GM18517 (cell line): ENCODE measurements around the gene UNC93A.
"Not testable (repeated sequence)": the region's sequence is repeated elsewhere in the genome, so short reads cannot be mapped to it uniquely, and the experiment has no call there.

Experiments used
- ATAC-seq: cut with Tn5 transposase; IDR thresholded peaks from one replicate; pipeline ENCODE4 v1.9.1; 2021; ENCODE audit warnings: mild to moderate bottlenecking, moderate library complexity; ENCODE audit not compliant: unreplicated experiment

The UNC93A gene

DNA sequence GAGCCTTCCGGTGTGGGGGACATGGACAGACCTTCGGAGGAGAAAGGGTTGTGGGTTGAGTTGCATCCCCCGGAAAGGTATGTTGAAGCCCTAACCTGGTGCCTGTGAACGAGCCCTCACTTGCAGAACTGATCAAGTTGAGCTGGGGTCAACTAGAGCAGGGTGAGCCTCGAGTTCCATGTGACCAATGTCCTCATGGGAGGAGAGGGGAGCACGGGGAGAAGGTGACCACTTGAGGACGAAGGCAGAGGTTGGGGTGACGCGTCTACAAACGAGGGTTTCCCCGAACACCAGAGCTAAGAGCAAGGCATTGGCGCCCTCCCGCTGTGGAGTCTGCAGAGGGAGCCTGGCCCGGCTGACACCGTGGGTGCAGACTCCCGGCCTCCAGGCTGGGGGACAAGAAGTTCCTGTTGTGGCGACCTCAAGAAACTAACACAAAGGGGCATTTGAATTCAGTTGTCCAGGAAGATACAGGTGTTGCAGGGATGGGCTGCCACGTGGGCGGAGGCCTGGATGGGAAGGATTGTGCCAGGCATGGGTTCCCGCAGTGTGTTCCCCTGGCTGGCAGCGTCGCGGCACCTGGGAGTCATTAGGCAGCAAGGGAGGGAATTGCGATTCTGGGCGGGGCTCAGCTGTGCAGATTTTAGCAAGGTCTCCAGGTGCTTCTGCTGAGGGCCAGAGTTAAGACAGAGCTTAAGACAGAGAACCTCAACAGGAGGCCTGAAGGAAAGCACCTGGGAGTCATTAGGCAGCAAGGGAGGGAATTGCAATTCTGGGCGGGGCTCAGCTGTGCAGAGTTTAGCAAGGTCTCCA, 20.4 kb upstream of the UNC93A start:
- no peak for ATAC-seq

DNA sequence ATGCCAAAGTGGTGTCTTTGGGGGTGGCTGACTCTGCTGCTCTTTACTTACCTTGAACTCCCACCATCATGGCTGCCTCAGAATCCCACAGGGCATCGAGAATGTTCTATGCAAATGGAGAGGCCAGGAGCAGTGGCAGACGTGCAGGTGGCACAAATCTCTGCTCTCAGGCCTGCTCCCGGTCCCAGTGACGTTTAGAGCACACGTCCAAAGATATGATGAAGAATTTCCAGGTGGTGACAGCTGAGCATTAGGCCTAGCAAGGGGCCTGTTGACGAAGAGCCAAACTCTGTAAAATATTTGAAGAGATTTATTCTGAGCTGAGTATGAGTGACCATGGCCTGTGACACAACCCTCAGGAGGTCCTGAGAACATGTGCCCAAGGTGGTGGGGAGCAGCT, 19.0 kb upstream of the UNC93A start:
- ATAC-seq: no peak

DNA sequence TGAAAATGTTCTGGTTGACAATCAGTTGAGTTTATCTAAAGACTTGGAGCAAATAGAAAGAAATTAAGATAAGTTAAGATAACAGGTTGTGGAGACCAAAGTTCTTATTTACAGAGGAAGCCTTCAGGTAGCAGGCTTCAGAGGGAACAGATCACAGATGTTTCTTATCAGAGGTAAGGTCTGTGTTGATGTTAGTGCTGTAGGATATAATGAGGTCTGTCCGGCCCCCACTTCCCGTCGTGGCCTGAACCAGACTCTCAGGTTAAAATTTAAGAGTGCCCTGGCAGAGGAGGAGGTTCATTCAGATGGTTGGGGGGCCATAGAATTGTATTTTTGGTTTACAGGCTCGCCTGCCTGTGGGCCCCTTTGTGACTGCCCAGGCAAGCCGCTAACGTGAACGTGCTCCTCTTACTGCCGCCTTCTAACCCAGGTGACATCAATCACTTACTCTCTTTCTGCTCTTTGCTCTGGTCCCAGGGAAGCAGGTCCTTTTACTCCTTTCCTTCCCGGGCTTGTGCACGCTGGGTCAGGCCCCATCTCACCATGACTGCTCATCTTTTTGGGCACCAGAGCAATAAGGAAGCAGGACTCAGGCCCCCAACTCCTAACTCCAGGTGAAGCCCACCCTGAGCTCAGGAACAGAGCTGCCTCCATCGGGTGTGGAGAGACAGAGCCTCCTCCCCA, 18.3 kb upstream of the UNC93A start:
- no peak for ATAC-seq

DNA sequence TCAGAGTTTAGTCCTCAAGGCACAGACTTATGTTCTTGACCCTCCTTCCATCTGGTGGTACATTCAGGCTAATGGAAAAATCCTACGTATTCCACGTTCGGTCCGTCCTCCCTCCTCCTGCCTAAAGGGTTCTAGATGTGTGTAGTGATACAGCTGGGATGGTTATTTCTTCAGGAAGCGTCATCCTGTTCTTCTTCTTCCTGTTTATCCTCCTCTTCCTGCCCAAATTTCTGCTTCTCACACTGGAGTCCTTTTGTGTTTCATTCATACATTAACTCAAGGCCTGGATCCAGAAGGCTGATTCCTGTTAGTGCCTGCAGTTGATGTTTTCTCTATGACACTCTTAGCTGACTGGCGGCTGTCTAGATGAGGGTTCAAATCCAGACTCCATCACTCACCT, 16.8 kb upstream of the UNC93A start:
- ATAC-seq: no peak

DNA sequence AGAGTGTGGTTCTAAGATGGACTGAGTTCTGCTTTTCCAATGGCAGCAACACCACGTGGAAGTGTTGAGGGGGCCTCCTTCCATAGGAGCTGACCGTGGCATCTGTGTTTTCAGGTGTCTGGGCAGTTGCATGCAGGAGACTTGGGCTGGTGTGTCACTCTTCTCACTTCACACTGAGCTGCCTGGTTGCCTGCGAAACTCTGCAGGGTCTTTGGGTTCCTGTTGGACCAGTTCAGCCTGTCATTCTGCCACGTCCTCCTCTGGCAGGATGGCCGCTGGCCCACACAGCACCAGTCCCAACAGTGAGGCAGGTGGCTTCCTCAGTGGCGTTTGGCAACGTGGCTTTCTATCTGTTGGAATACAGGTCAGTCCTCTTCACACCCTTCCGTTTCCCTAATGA, 16.1 kb upstream of the UNC93A start:
- no peak for ATAC-seq

DNA sequence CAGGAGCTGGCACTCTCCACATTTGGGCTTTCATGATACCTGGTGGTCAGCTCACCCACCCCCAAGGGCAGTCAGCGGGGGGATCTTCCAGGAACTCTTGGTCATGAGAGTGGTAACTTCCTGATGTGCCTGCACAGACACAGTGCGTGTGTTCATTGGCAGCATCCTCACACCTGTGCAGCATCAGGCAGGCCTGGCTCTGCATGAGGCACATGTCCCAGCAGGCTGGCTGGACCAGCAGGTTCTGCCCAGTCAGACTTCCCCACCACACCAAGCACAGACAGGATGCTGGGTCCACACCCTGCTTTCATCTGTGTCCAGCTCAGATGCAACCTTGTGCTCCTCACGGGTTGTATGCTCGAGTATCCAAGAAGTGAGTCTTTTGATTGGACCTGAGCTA, 15.7 kb upstream of the UNC93A start:
- no peak for ATAC-seq

DNA sequence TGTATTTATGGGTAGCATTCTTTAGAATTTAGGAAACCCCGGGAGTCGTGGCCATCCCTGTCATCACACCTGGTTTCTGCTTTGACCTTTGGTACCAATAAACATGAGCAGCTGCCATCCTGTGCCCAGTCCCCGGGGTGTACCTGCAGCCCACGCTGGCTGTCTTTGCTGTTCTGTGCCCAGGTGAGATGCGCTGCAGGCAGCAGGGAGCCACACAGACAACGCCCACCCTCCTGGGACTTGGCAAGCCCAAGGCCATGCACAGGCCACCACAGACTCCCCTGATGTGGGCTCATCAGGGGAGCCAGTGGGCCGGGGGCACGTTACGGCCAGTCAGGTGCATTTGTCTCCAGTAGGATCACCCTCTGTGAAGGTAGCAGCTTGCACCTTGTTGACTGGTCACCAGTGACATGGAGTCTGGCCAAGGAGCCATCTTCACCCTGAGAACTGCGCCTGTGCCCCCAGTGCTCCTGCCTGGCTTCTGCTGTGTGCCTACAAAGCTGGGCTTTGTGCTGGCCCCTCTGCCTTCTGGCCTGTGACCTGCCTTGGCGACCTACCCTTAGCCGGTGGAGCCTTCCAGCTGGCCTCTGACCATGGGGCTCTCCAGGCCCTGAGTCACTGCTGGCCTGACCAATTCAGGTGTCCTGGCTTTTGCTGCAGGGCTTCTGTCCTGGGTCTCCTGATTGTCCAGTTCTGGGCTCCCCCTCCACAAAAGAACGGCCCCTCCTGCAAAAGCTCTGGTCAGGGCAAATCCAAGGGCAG, 14.2 kb upstream of the UNC93A start:
- ATAC-seq: no peak

DNA sequence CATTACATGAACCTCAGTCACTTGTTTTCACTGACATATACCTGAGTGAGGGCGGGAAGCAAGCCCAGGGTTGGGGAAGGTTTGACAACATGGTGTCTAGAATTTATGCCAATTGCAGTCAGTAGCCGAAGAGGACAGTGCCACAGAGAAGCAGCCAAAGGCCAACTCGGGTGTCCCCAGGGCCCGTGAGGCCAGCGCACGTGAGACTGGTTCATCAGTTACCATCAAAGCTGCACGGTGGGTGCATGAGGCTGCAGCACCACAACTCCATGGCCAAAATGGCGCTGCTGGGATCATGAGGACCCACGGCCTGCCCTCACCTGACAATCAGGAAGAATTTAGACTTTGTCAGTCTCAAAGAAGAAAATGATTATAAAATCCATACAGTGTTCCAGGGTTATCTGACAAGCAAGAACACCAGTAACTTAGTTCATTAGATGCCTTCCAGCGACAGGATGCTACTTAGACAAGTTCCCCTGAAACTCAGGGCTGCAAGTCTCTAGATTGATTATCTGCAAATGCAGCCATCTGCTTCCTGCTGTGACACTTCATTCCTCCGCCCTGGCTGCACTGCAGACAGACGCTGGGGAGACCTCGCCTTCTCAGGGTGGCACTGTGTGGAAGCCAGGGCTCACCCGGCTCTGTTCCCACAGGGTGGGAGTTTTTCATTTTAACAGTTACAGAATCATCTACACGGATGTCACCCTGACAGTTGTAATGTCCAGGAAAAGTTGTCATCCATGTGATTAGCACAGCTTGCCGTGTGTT, 12.8 kb upstream of the UNC93A start:
- not testable (repeated sequence) for ATAC-seq

DNA sequence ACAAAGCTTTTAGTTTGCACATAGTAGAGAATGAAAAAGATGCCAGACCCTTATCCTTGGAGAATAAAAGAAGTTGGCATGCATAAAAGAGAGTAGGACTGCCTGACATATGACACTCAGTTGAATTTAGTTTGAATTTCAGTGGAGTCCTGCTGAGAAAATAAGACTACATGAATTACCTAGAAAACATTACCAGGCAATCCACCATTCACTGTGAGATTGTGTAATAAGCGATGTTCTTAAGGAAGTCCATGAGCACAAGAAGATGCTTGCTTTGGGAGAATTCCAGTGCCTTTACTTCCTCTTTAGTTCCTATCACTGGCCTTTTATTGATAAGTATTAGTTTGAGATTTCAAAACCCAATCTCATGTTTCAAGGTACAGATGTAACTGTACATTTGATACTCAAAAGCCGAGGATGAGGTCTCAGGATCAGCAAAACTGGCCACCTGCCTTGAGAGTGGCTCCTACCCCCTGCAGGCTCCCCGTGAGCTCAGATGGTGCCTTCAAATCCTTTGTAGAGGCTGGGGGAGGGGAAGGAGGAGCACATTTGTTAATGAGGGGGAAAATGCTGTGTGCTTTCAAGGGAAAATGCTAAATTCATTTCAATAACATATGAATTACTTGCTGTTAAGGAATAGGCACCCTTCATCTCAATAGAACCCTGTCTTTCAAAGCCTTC, 11.2 kb upstream of the UNC93A start:
- ATAC-seq: no peak

DNA sequence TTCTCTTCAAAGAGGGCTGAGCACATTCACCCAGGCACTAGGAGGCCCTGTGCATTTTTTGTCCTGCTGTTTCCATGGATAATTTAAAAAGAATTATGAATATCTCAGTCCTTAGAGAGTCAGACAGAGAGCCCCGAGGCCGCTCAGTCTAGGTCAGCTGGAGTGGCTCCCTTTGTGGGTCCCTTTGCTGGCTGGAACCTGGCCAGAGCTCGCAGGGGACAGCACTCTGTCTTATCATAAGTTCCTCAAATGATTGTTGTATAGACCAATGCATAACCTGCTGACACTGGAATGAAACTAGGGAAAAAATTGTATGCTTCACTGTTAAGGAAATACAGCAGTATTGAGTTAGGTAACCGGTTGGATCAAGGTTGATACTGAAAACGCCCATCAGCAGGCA, 10.6 kb upstream of the UNC93A start:
- ATAC-seq: not testable (repeated sequence)

DNA sequence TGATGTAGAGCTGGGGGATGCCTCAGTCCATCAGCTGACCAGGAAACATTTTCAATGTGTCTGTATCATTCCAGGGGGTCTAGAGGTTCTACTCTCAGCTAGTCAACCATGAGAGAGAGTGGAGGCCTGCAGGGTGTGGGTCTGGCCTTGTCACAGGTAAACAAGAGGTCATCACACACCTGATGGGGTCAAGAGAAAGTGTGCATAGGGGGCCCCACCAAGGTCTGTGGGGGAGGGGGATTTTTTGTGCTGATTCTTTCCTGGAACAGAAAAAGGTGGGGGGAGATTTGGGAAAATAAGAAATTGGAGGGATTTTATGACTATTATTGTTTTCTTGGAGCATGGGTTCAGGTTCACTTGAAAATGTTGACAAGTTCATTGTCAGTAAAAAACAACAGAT, 8.9 kb upstream of the UNC93A start:
- ATAC-seq: no peak

DNA sequence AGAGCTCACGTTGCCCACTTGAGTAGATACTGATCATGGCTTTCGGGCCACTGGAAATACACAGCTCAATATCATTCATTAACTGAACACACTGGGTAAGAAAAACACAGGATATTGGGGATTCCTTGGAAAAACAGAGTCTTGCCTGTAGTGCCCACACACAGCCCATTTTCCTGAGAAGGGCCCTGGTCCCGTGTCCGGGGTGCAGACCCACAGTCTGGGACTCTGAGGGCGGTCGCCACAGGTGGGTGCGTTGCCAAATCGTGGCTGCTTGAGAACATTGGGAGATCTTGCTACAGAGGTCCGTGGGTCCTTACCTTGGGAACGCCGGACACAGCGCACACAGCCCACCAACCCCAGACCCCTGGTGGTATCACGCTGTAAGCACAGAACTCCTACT, 6.5 kb upstream of the UNC93A start:
- not testable (repeated sequence) for ATAC-seq

DNA sequence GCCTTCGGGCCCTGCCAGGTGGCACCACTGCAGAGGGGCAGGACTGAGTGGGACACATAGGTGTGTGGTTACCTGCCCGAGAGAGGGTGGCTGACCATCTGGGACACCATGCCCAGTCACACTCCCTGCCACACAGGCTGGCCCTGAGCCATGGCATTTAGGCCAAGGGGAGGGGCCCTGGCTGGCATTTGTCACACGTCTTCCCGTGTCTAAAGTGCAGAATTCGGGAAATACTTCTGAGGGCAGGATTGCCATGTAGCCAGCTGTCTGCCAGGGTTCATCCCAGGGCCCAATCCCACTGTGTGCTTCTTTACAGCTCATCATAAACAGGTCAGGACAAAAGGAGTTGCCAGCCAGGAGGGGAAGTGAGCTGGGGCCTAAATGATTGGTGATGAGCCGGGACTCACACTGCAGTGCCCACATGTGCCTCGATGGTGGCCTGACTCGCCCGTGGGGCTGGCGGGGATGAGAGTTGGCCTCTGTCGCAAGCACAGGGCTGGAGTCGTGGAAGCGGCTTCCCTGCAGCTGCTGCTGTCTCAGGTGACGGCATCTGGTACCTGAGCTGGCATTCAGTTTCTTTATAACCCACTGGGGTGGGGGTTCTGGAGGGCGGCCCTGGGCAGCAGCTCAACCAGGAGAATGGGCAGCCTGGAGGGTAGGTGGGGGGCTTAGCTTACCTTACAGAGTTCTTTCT, 5.9 kb upstream of the UNC93A start:
- no peak for ATAC-seq

DNA sequence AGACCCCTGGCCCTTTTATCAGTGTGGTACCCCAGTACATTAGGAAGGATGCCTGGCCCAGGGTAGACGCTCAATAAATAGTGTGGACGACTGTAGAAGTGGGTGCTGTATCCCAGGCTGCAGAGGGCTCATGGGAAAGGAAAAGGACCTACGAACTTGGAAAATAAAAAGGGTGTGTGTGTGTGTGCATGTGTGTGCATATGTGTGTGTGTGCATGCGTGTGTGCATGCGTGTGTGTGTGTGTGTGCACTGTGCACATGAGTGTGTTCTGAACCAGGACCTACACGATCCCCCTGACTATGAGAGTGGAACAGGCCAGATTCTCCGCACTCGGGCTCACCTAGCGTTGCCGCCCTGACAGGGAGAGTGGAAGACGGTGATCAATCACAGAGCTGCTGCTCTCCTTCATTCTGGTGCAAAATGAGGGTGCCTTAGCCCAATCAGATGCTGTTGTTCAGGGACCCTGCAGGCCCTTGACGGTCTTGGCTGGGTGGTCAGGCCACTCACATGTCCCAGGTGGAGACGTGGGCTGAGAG, 3.5 kb upstream of the UNC93A start:
- ATAC-seq: no peak

DNA sequence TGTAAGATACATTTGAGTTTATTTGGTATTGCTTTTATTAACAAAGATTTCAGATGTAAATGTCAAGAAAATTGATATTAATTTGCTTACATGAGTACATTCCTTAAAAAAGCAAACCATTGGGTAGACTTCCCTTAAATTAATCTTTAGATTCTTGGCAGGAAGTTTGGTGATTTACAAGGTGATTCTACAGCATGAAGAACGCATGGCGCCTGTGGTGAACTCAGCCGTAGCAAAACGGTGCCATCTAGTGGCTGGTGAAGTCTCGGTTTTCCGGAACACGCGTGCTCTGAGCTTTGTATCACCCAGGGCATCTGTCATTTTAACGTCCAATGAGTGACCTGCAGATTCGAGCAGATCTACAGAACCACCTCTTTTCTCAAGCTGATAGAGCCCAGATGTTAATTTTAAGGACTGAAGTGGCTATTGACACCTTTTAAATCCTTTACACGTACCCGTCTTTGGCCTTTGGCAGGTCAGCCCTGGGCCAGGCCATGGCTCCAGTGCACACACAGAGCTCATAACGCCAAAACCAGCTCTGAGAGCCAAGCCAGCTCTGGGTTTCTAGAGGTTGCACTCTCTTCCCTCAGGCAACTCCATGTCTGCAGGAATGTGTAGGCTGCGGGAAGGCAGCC, 2.4 kb upstream of the UNC93A start:
- peak; percentile 88 for ATAC-seq

DNA sequence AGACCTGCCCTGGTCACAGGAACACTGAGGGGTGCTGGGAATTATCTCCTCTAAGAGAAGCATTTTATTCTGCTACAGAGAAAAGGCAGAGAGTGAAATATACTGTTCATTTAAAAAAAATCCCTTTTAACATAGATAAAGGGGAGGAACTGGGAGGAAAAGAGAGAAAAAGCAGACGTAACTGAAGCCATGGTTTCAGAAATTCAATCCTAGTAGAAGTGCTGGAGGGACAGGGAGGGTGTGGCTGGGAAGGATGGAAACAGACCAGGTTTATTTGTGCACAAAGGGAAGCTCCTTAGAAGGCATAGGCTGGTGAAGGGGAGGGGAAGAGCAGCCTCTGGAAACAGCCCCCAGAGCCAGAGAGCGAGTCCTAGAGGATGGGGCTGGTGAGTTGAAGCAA, 1.8 kb upstream of the UNC93A start:
- not testable (repeated sequence) for ATAC-seq

DNA sequence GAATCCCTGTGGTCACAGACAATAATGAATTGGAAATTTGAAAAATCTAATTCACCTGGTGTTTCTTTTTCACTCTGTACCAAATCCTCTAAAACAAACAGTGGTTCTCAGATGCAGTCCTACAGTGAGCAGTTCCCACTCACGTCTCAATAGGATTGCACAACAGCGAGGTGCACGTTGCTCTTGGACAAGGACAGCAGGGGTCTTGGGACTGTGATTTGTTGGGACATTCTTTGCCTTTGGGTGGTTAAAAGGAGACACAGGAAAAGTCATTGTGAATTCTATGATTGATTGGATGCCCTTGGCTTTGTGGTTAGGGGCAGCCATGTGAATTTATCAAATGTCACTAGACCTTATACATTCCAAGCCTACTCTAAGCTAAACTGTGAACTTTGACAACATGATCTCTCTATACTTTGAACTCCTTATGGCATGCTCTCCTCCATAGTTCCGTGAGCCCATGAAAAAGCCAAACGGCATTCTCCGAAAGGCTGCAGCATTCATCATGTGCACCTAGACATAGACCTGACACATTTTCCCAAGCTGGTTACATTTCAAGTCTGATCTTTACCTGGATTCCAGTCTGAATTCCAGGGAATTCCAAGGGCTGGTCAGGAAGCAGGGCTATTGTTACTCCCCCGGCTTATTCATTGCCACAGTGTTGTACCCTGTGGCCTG, 647 bp downstream of the UNC93A start:
- ATAC-seq: no peak

DNA sequence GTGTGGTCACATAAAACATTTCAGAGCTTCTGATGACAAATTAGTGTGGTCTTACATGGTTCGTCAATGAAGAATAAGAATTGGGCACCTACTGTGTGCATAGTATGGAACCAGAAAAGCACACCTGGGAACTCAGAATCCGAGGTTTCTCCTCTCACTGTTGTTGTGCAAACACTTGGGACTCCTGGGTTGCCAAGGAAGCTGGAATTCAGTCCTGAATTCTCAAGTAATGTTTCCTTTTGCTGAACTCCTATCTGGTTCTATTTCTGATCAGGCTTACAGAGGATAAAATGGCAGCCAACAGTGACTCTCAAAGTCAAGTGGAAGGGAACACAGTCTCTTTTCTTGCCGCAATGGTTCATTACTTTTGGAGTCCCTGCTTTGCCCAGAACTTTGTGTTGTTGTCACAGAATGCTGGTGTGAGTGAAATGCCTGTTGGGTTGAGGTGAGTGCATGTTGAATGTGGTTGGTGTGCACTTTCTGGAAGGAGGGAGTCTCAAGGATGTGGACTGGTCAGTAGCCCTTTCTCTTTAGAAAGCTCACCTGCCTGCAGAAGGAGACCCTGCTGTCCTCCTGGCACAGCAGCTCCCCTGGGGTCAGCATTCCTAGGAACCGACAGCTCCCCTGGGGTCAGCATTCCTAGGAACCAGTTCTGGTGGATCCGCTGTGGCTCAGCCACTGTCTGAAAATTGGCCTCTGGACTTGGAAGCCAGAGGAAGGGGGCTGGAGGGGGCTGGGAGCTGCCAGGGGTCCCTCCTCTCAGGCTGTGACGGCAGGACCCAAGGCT, 1.4 kb downstream of the UNC93A start:
- ATAC-seq: no peak
